Naive thymus-derived CD8-positive, alpha-beta T cell (primary cell): Measurements from ENCODE around the gene ARSK. TPM values are rescaled to one million over a fixed set of nuclear protein-coding genes. Genes with fewer than 3 reads are reported as not detected.

Experiments used
- ATAC-seq, 2 donors: fragments of 150-1000 bp; cut with Tn5 transposase in 1 of 2; sonication (Bioruptor Pico), chemical (Tn5 transposase) in 1 of 2; 1 replicate in 1 of 2; 2 replicates in 1 of 2; pipeline ENCODE4 v1.10.0; 2021; ENCODE audit warnings: mild to moderate bottlenecking in 2 of 2, moderate library complexity in 2 of 2
- POLR2A ChIA-PET: fragments of 350-600 bp; sonication (Branson Sonifier 250); formaldehyde crosslinking; loops from one replicate; lab custom pipeline; 2021; ENCODE audit warnings: antibody characterized with exemption; lab: Charles Lee
- DNase-seq, 10 donors: peaks; one replicate each; pipeline versions ENCODE4 v3.0.0 to v3.0.0-alpha.2; 2020 to 2022
- H3K27ac Mint-ChIP-seq, 10 donors: one replicate each; pipeline ENCODE4 v1.8.0; 2020 to 2022; ENCODE audit warnings: mild to moderate bottlenecking in 10 of 10, mixed read lengths in 10 of 10, moderate library complexity in 4 of 10, inconsistent platforms in 1 of 10
- H3K27me3 Mint-ChIP-seq, 5 donors: one replicate each; pipeline ENCODE4 v1.8.0; 2021 to 2022; ENCODE audit warnings: mixed read lengths in 5 of 5
- H3K36me3 Mint-ChIP-seq, 3 donors: one replicate each; pipeline ENCODE4 v1.8.0; 2020 to 2022; ENCODE audit warnings: mixed read lengths in 3 of 3, mild to moderate bottlenecking in 2 of 3, inconsistent platforms in 1 of 3
- H3K4me1 Mint-ChIP-seq, 4 donors: one replicate each; pipeline ENCODE4 v1.8.0; 2021 to 2022; ENCODE audit warnings: mixed read lengths in 4 of 4
- H3K4me3 Mint-ChIP-seq, 10 donors: one replicate each; pipeline ENCODE4 v1.8.0; 2020 to 2022; ENCODE audit warnings: mild to moderate bottlenecking in 10 of 10, mixed read lengths in 10 of 10, moderate library complexity in 6 of 10, inconsistent platforms in 1 of 10
- H3K9me3 Mint-ChIP-seq, 9 donors: one replicate each; pipeline ENCODE4 v1.8.0; 2020 to 2022; ENCODE audit warnings: mixed read lengths in 9 of 9, mild to moderate bottlenecking in 3 of 9, inconsistent platforms in 1 of 9, moderate library complexity in 1 of 9
- polyA plus RNA-seq, 3 donors: library from polyadenylated mRNA; unstranded; fragments of 300-500 nt; fragmentation: Illumina TruSeq; gene quantifications; one replicate each; pipeline ENCODE4 v1.2.3, GENCODE V29; 2021
- total RNA-seq, 8 experiments: library from RNA in 2 of 8; stranded (reverse) in 2 of 8; gene quantifications; one replicate each; pipeline ENCODE4 v1.2.3 and lab custom pipeline; 2021 to 2026

ARSK gene
- total and polyA plus RNA-seq, 5 experiments from 2014 or later = 7.1 to 12.9 (median 9.0) TPM

DNA sequence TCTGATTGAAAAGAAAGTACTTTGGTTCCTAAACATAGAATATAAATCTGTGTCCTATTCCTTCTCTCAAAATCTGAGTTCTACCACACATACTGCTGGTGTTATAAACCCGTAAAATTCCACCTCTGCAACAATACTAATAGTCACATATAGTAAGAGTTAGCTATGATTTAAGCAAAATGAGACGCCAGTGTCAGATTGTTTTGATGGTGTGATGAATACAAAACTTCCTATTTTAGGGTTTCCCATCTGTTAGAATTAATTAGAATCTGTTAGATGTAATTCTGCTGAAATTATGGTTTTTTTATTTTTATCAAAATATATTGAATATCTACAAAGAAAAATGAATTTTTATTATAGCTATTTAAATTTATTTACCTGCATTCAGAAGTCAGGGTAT lies 26.7 kb downstream of the ARSK start:
- Mint-ChIP-seq H3K9me3 (no peaks in the 10 kb centered on the region), H3K4me1 (peaks cover 0 to 2% (median under 1%) of the 10 kb centered on the region in 4 donors), H3K4me3 (no peak overlapping the region), H3K27me3 (no peaks in the 10 kb centered on the region), H3K36me3 (peaks cover 0 to 31% (median 12%) of the 10 kb centered on the region in 3 donors), H3K27ac (no peak overlapping the region)
- ATAC-seq (no peak), DNase-seq (no peak)
- POLR2A ChIA-PET = no interaction called here

DNA sequence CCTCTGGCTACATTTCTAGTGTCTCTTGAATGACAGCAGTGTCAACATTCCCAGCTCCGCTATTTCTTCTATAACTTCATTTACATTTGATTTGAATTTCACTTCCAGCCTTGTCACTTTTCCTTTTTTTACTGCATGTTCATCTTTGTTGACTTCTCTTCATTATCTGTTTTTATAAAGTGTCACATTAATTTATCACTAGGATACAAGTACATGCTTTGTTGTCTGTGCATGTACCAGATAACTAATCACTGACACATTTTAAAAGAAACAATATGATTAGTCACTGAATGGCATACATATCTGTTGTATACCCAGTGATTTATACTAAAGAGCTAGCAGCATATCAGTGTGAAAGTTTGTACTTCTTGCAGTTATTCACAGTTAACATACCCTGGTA lies 29.1 kb downstream of the ARSK start:
- Mint-ChIP-seq H3K4me3 (no peak overlapping the region), H3K36me3 (peaks cover 0 to 33% (median 12%) of the 10 kb centered on the region in 3 donors), H3K4me1 (peaks cover 0 to 2% (median under 1%) of the 10 kb centered on the region in 4 donors), H3K27ac (peak overlapping the region in 1 of 10 donors; percentile 5), H3K27me3 (no peaks in the 10 kb centered on the region), H3K9me3 (no peaks in the 10 kb centered on the region)
- no peak for ATAC-seq
- no peak for DNase-seq
- POLR2A ChIA-PET = no interaction called here

DNA sequence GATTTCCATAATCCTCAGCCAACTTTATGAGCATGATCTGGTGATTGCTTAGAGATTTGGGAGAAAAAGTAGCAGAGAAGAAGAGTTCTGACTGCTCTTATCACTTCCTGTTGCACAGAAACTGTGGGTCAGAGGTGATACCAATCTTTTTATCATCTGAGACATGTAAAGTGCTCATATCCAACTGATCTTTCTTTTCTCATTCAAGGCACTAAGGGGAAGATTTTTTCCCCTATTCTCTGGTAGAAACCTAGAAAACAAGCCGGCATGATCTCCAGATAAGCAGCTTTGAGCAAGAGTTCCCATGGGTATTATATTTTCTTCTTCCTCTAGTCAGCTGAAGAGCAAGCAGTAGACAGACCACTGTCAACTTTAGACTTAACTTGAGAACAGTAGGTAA lies 36.0 kb downstream of the ARSK start:
- peaks cover 10 to 16% (median 14%) of the 10 kb centered on the region in 4 donors for H3K4me1 Mint-ChIP-seq
- peak overlapping the region in 5 of 10 donors; percentile 1 to 77 (median 22) for H3K27ac Mint-ChIP-seq
- POLR2A ChIA-PET = no interaction called here
- no peaks in the 10 kb centered on the region for H3K27me3 Mint-ChIP-seq
- peaks cover 0 to 22% (median 7%) of the 10 kb centered on the region in 3 donors for H3K36me3 Mint-ChIP-seq
- ATAC-seq (no peak), DNase-seq (no peak)
- no peaks in the 10 kb centered on the region for H3K9me3 Mint-ChIP-seq
- no peak overlapping the region for H3K4me3 Mint-ChIP-seq

DNA sequence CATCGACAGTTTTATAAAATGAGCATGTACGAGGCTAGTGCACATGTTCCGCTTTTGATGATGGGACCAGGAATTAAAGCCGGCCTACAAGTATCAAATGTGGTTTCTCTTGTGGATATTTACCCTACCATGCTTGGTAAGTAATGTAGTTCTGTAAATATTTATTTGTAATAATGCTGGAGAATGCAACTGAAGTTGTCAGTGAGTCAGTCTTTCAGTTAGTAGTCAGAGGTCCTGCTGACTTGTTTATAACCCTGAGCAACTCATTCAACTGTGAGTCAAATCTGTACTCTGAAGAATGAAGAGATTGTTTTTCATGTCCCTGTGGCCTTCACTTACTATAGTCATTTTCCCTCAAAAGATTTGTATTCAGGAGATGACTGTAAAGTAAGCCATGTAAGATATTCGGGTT lies 36.6 kb downstream of the ARSK start:
- no peak for ATAC-seq

DNA sequence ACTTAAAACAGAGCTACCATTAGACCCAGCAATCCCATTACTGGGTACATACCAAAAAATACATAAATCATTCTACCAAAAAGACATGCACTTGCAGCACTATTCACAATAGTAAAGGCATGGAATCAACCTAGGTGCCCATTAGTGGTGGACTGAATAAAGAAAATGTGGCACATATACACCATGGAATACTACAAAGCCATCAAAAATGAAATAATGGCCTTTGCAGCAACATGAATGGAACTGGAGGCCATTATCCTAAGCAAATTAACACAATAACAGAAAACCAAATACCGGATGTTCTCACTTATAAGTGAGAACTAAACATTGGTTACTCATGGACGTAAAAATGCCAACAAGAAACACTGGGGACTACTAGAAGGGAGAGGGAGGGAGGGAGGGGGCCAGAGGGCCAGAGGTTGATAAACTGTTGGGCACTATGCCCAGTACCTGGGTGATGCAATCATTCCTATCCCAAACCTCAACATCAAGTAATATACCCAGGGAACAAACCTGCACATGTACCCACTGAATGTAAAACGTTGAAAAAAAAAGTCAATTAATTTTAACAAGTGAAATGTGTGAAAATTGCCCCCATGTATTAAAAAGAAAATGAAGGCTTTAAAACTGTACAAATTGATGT lies 40.5 kb downstream of the ARSK start:
- peaks cover 0 to 25% (median 7%) of the 10 kb centered on the region in 3 donors for H3K36me3 Mint-ChIP-seq
- peaks cover 6 to 11% (median 8%) of the 10 kb centered on the region in 4 donors for H3K4me1 Mint-ChIP-seq
- H3K4me3 Mint-ChIP-seq = no peak overlapping the region
- no peak for DNase-seq
- no peak overlapping the region for H3K27ac Mint-ChIP-seq
- POLR2A ChIA-PET = no interaction called here
- no peaks in the 10 kb centered on the region for H3K27me3 Mint-ChIP-seq
- no peaks in the 10 kb centered on the region for H3K9me3 Mint-ChIP-seq
- no peak for ATAC-seq

More for the DNA sequence above, 36.6 kb downstream of the ARSK start:
- no peak overlapping the region for H3K4me3 Mint-ChIP-seq
- H3K4me1 Mint-ChIP-seq = peaks cover 10 to 16% (median 14%) of the 10 kb centered on the region in 4 donors
- H3K27me3 Mint-ChIP-seq = no peaks in the 10 kb centered on the region
- peaks cover 0 to 22% (median 7%) of the 10 kb centered on the region in 3 donors for H3K36me3 Mint-ChIP-seq
- POLR2A ChIA-PET = no interaction called here
- H3K27ac Mint-ChIP-seq = peak overlapping the region in 1 of 10 donors; percentile 19
- DNase-seq = no peak
- no peaks in the 10 kb centered on the region for H3K9me3 Mint-ChIP-seq

DNA sequence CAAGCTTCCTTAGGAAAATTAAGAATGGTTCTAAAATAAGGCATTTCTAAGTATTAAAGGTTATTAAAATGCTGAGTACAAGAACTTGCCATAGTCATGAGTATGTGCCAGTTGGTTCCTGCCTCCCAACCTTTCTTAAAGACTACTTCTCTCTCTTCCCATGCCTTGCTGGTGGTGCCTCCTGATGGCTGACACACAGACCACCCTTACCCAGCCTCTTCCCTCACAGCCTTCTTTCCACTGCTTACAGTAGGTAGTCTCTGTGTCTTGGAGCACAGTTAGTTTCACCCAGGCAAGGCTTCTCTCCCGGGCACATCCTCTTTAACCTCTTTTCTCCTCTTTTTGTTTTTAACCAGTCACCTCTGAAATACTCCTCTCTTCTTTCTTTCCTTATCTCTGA lies 44.4 kb downstream of the ARSK start:
- peaks cover 0 to 6% (median 0%) of the 10 kb centered on the region in 4 donors for H3K4me1 Mint-ChIP-seq
- H3K36me3 Mint-ChIP-seq = peaks cover 0 to 33% (median 10%) of the 10 kb centered on the region in 3 donors
- H3K27me3 Mint-ChIP-seq = no peaks in the 10 kb centered on the region
- H3K9me3 Mint-ChIP-seq = no peaks in the 10 kb centered on the region
- peak overlapping the region in 3 of 10 donors; percentile 35 to 58 (median 57) for H3K27ac Mint-ChIP-seq
- no peak for ATAC-seq
- DNase-seq = no peak
- no peak overlapping the region for H3K4me3 Mint-ChIP-seq
- POLR2A ChIA-PET = no interaction called here

DNA sequence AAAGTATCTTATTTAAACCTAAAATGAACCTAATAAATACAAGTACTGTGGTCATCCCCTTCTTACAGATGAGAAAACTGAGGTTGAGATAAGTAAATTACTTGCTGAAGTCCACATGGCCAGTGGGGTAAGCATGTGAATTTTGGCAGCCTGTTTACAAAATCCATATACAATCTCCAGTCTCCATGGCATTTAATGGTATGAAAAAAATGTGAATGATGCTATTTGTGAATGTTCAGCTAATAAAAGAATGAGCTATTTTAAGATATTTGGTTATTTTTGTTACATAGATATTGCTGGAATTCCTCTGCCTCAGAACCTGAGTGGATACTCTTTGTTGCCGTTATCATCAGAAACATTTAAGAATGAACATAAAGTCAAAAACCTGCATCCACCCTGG lies 45.7 kb downstream of the ARSK start:
- no peak overlapping the region for H3K4me3 Mint-ChIP-seq
- POLR2A ChIA-PET = no interaction called here
- no peaks in the 10 kb centered on the region for H3K27me3 Mint-ChIP-seq
- peaks cover 0 to 39% (median 8%) of the 10 kb centered on the region in 3 donors for H3K36me3 Mint-ChIP-seq
- no peak overlapping the region for H3K27ac Mint-ChIP-seq
- peaks cover 0 to 6% (median 0%) of the 10 kb centered on the region in 4 donors for H3K4me1 Mint-ChIP-seq
- H3K9me3 Mint-ChIP-seq = no peaks in the 10 kb centered on the region
- ATAC-seq (no peak), DNase-seq (no peak)

DNA sequence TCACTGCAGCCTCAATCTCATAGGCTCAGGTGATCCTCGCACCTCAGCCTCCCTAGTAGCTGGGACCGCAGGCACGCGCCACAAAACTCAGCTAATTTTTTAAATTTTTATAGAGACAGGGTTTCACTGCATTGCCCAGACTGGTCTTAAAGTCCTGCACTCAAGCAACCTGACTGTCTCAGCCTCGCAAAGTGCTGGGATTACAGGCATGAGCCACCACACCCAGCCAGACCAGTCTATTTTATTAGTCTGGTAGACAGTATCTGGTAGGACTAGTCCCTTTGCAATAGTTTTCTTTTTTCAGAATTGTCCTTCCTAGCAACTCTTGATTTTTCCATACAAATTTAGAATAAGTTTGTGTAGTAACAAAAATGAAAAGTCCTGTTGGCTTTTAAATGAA lies 50.9 kb downstream of the ARSK start:
- Mint-ChIP-seq H3K4me1 (peaks cover 0 to 2% (median 0%) of the 10 kb centered on the region in 4 donors), H3K27ac (no peak overlapping the region), H3K36me3 (peaks cover 0 to 30% (median 12%) of the 10 kb centered on the region in 3 donors), H3K9me3 (no peaks in the 10 kb centered on the region), H3K4me3 (no peak overlapping the region), H3K27me3 (no peaks in the 10 kb centered on the region)
- POLR2A ChIA-PET = no interaction called here
- DNase-seq = no peak
- no peak for ATAC-seq

DNA sequence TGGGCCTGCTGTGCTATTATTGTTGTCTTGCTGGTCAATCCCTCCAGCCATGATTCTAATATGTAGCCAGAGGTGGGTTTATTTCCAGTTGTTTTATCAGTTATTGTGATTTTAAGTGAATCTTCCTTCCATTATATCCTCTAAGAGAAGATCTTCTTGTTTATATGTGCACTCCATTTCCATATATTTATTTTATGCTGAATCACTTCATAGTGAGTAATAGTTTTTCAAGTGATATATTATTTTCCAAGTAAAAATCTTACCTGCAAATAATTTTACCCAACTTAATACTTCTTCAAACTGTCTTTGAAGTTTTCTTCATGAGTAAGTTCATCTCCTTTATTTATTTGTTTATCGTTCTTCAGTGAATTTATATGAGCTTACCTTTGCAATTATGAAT lies 51.5 kb downstream of the ARSK start:
- Mint-ChIP-seq H3K27me3 (no peaks in the 10 kb centered on the region), H3K4me1 (peaks cover 0 to 2% (median 0%) of the 10 kb centered on the region in 4 donors), H3K27ac (peak overlapping the region in 2 of 10 donors; percentile 15 to 46), H3K36me3 (peaks cover 0 to 24% (median 8%) of the 10 kb centered on the region in 3 donors), H3K9me3 (no peaks in the 10 kb centered on the region), H3K4me3 (no peak overlapping the region)
- DNase-seq = no peak
- ATAC-seq = no peak
- POLR2A ChIA-PET = no interaction called here

DNA sequence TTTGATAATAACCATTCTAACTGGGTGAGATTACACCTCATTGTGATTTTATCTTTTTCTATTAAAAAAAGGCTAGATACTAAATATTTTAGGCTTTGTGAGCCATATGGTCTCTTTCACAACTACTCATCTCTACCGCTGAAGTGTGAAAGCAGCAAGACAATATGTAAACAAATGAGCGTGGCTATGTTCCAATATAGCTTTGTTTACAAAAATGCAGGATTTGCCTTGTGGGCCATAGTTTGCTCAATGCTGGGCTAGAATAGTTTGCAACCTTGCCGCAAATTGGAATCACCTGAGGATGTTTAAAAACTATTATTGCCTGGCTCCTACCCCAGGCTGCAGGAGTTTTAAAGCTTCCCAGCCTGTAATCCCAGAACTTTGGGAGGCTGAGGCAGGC lies 54.8 kb downstream of the ARSK start:
- DNase-seq (no peak), ATAC-seq (no peak)
- H3K27ac Mint-ChIP-seq = no peak overlapping the region
- H3K9me3 Mint-ChIP-seq = peaks cover 5 to 17% (median 7%) of the 10 kb centered on the region in 9 donors
- no peak overlapping the region for H3K4me3 Mint-ChIP-seq
- no peaks in the 10 kb centered on the region for H3K27me3 Mint-ChIP-seq
- H3K36me3 Mint-ChIP-seq = peaks cover 15 to 21% (median 15%) of the 10 kb centered on the region in 3 donors
- H3K4me1 Mint-ChIP-seq = peaks cover 0 to 2% (median 0%) of the 10 kb centered on the region in 4 donors
- POLR2A ChIA-PET = no interaction called here

DNA sequence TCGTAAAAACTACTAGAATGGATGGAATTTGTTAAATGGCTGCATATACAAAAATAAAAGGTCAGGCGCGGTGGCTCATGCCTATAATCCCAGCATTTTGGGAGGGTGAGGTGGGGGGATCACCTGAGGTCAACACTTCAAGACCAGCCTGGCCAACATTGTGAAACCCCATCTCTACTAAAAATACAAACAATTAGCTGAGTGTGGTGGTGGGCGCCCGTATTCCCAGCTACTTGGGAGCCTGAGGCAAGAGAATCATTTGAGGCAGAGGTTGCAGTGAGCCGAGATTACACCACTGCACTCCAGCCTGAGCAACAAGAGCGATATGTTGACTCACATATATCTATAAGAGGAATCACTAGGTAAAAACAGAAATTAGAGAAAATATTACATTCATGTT lies 55.6 kb downstream of the ARSK start:
- ATAC-seq (no peak), DNase-seq (no peak)
- H3K4me3 Mint-ChIP-seq = no peak overlapping the region
- no peak overlapping the region for H3K27ac Mint-ChIP-seq
- no peaks in the 10 kb centered on the region for H3K27me3 Mint-ChIP-seq
- POLR2A ChIA-PET = no interaction called here
- peaks cover 0 to 2% (median 0%) of the 10 kb centered on the region in 4 donors for H3K4me1 Mint-ChIP-seq
- peaks cover 14 to 21% (median 15%) of the 10 kb centered on the region in 3 donors for H3K36me3 Mint-ChIP-seq
- H3K9me3 Mint-ChIP-seq = peaks cover 6 to 17% (median 8%) of the 10 kb centered on the region in 9 donors

DNA sequence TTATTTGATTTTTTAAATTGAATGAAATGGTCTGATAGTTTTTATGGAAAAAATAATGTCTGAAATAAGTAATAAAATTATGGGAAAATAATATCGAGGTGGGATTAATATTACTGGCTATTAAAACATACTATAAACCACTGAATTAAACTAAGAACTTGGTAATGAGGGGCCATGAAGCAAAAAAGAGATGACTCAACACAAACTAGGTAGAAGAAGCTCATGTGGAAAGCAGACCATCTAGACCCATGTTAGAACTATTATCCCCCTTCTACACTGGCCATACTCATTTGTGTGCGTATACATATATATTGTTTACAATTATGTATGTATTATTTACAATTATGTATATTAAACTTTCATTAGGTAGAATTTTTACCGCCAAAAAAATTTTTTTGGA lies 56.5 kb downstream of the ARSK start:
- DNase-seq = no peak
- POLR2A ChIA-PET = no interaction called here
- Mint-ChIP-seq H3K4me1 (peaks cover 0 to 2% (median 0%) of the 10 kb centered on the region in 4 donors), H3K36me3 (peaks cover 13 to 21% (median 15%) of the 10 kb centered on the region in 3 donors), H3K4me3 (no peak overlapping the region), H3K27ac (no peak overlapping the region), H3K9me3 (peaks cover 6 to 17% (median 8%) of the 10 kb centered on the region in 9 donors), H3K27me3 (no peaks in the 10 kb centered on the region)
- ATAC-seq = no peak

DNA sequence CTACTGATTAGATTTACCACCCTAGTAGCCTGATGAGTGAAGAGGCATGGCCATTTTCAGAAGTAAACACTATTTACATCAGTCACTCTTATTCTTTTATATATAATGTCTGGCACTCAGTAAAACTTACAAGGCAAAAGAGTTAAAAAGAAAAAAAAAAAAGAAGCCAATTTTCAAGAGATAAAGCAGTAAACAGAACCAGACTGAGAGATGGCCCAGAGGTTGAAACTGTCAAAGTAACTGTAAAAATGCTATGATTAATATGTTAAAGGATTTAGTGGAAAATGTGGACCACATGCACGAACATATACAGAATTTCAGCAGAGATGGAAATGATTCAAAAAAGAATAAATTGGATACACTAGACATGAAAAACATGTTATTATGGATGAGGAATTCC lies 58.6 kb downstream of the ARSK start:
- no peak overlapping the region for H3K27ac Mint-ChIP-seq
- no peaks in the 10 kb centered on the region for H3K27me3 Mint-ChIP-seq
- H3K4me3 Mint-ChIP-seq = no peak overlapping the region
- DNase-seq (no peak), ATAC-seq (no peak)
- peaks cover 6 to 17% (median 8%) of the 10 kb centered on the region in 9 donors for H3K9me3 Mint-ChIP-seq
- peaks cover 13 to 19% (median 15%) of the 10 kb centered on the region in 3 donors for H3K36me3 Mint-ChIP-seq
- peaks cover 2 to 15% (median 7%) of the 10 kb centered on the region in 4 donors for H3K4me1 Mint-ChIP-seq
- POLR2A ChIA-PET = no interaction called here
